Measurements from ENCODE around the gene GRIN3A.

- TF ChIP-seq CTCF (IDR thresholded peaks at IDR 0.05) (no peak), POLR2A (IDR thresholded peaks at IDR 0.05) (no peak)
These were observed 32.1 kb downstream of the GRIN3A start for GRCh38 chr9:101706261-101706798.

Data from heart left ventricle (tissue), 13 donors.